HG02678 (cell line): ENCODE data around the gene SHC4.
"Not testable (repeated sequence)": the region's sequence is repeated elsewhere in the genome, so short reads cannot be mapped to it uniquely, and the experiment has no call there.

Experiments used
- ATAC-seq: cut with Tn5 transposase; IDR thresholded peaks from one replicate; pipeline ENCODE4 v1.9.1; 2021; ENCODE audit warnings: mild to moderate bottlenecking, moderate library complexity; ENCODE audit not compliant: unreplicated experiment

SHC4 gene

DNA sequence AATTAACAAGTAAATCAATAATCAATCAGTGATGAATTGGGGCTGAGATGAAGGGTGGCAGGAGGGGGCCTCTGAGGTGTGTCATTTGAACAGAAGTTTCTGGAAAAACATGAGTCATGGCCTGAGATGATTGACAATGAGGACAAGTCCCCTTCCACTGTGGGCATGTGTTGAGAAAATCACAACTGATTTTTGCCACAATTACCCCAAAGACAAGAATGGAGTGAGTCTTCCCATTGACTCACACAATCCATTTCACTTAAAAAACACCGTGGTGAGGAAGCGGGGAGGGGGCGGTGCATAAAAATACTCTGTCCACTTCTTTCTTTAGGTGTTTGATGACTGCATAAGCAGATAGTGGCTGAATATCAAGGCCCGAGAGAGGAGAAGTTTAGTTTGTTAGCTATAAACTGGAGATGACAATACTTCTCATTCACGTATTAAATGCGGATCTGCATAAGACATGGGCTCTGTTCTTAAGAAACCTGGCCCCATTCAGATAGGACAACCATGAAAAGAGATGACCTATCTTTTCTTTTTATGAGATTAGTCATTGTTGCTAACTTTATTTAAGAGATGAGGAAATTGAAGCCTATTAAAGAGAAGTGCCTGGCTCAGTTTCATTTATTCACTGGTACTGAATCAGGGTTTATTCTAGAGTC lies 34.7 kb downstream of the SHC4 start:
- no peak for ATAC-seq

DNA sequence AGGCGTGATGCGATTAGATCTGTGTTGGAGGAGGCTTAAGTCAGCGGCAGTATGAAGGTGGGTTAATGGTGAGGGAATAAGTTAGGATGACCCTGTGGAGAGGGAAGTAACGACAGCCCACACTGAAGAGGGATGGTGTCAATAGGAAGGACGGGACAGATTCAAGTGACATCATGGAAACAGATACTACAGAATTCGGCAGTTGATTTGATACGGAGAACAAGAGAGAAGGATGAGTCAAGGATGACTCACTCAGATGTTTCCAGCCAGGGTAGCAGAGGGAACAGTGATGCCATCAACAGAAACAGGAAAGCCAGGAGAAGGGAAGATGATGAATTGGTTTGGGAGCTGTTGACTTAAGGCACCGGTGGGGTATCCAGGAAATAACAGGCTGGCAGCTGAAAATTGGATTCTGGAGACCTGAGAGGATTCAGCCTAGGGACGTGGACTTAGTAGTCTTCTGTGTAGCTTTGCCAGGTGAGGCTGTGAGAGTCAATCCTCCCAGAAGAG lies 38.0 kb downstream of the SHC4 start:
- ATAC-seq = no peak

DNA sequence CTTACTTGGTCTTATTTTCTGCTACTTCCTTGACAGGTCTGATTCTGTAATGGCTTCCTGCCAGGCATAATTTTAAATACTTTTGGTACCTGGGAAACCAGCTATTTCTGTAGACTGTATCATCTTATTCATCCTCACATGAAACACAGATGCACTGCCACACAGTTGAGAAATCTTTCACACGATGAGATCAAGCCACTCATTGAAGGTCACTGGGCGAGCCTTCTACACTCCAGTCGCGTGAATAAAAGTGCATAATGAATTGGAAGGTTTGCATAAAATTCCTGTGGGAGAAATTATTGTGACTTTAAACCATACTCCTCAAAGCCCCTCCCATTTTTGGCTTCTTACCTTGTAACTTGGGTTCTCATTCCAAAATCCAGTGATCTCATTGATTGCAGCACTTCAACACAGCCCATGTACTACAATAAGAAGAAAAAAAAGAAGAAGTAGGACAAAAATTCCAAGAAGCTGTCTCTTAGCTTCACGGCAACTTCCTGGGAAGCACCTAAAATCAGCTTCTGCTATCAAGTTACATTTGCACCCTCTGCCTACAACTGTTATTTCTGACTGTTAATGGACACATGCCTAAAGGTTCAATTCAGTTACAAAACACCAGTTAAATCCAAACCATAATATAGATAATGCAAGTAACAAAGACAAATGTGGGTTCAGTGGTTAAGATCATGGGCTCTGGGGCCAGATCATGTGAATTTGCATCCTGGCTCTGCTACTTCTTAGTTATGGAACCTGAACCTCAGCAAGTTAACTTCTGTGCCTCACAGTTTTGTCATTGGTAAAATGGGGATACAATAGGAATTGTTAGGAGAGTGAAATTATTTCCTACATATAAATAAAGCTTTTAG lies 39.0 kb downstream of the SHC4 start:
- ATAC-seq = no peak

DNA sequence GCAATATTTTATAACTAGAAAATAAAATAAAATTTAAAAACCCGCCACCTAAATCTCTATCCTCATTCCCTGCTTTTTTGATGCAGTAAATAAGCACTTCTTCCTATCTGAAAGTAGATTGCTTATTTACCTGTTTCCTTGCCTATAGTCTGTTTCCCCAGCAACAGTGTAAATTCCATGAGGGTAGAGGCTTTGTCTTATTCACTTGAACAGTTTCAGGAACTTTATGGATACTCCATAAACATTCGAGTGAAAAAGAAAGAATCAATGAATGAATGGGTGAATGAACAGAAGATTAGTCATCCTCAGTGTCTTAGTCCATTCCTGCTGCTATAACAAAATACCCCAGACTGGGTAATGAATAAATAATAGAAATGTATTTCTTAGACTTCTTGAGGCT lies 41.7 kb downstream of the SHC4 start:
- no peak for ATAC-seq

DNA sequence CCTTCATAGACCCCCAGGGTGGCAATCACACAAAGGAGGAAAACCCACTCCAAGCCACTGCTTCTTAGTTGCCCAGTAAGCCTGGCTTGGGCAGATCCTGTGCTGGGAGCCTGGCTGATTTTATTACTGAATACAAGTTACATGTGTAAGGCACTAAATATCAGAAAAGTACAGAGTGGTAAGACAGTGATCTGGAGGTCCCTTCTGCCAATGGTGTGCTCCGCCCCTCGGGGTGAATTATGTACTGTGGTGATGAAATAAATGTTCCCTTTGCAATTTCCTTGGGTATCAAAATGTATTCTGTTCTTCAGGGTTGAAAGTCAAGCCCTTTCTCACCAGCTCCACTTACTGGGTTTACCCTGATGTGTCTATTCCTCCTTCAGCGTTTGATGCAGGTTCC lies 47.0 kb downstream of the SHC4 start:
- no peak for ATAC-seq

DNA sequence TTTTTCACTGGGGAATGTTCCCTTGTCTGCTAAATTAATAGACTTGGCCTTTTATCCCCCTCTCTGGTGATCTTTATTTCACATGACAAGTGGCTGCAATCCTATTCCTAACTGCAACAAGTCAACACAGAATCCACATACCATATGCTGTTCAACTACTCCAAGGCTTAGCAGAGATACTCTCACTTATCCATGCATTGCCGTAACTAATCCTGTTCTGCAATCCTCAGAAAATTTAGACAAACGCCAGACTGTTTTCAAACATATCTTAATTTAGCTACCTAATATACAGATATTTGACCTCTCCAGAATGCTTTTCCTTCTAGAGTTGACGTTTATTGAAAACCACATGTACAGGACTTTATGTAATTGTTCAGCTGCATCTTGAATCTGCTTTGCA lies 47.9 kb downstream of the SHC4 start:
- ATAC-seq = no peak

DNA sequence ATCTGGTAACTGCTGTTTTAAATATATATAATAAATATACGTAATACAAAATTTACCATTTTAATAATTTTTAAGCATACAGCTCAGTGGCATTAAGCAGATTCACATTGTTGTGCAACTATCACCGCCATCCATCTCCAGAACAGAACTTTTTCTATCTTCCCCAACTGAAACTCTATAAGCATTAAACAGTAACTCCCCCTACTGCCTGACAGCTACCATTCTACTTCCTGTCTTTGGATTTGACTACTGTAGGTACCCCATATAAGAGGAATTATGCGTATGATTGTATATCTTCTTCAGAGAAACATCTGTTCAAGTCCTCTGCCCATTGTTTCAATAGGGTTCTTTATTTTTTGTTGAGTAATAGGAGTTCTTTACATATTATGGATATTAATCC lies 49.0 kb downstream of the SHC4 start:
- ATAC-seq = no peak

DNA sequence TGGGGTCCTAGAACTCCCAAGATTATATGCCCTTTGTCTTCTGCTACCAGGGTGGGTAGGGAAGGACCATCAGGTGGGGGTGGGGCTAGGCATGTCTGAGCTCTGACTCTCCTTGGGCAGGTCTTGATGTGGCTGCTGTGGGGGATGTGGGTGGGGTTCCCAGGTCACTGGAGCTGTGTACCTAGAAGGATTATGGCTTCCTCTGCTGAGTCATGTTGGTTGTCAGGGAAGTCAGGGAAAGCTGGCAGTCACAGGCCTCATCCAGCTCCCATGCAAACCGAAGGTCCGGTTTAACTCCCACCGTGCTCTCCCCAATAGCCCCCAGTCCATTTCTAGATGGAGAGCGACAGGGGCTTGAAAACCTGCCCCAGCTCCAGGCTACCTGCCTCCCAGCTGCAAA lies 50.6 kb downstream of the SHC4 start:
- no peak for ATAC-seq

DNA sequence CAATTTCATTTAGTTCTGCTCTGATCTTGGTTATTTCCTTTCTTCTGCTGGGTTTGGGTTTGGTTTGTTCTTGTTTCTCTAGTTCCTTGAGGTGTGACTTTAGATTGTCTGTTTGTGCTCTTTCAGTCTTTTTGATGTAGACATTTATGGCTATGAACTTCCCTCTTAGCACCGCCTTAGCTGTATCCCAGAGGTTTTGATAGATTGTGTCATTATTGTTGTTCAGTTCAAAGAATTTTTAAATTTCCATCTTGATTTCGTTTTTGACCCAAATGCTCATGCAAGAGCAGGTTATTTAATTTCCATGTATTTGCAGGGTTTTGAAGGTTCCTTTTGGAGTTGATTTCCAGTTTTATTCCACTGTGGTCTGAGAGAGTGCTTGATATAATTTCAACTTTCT lies 53.2 kb downstream of the SHC4 start:
- ATAC-seq = not testable (repeated sequence)

DNA sequence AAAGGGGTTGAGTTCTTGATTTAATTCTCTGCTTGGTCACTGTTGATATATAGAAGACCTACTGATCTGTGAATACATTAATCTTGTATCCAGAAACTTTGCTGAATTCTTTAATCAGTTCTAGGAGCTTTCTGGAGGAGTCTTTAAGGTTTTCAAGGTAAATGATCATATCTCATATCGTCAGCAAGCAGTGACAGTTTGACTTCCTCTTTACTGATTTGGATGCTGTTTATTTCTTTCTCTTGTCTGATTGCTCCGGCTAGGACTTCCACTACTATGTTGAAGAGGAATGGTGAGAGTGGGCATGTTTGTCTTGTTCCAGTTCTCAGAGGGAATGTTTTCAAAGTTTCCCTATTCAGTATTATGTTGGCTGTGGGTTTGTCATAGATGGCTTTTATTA lies 54.4 kb downstream of the SHC4 start:
- not testable (repeated sequence) for ATAC-seq

DNA sequence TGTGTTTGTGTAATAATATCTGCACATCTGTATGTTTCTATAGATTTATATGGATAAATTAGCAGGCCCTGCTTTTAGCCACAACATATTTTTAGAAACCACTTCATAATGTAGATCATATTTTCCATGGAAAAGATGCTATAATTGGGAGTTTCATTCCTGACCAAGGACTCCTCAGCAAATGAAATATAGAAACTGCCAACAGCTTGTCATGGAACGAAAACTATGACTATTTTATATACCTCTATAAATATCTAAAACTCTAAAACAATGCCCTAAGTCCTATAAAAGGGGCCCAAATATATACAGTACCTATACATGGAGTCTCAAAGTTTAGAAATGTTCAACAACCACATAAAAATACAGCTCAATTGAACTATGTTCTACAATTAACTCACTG lies 57.9 kb downstream of the SHC4 start:
- ATAC-seq = no peak

DNA sequence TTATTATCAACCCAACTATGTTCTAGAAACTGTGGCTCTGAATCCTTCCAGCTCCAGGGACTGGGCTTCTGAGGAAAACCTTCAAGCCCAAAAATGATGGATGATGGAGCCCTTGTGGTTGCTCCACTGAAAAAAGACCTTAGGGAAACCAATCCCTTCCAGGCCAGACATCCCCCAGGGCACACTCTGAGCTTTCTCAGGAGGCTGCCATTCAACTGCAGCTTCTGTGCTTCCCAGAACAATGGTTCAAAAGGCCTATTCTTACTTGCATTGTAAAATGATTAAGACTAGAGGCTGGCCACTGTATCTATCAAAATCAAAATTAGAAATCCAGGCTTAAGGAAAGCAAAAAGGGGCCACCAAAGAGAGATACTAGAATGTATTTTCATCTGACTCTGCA lies 58.5 kb downstream of the SHC4 start:
- ATAC-seq = no peak

DNA sequence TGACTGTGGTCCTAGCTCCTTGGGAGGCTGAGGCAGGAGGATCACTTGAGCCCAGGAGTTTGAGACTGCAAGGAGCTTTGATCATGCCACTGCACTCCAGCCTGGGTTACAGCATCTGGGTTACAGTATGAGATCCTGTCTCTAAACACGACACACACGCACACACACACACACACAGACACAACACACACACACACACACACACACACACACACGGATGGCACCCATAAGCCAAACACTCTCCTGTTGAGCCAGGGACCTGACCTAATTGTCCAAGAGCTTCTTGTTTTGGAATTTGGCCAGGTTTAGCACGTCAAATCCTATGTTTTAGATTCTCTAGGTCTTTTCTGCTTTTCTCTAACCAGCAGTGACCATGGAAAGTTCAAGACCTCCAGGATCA lies 59.0 kb downstream of the SHC4 start:
- no peak for ATAC-seq

DNA sequence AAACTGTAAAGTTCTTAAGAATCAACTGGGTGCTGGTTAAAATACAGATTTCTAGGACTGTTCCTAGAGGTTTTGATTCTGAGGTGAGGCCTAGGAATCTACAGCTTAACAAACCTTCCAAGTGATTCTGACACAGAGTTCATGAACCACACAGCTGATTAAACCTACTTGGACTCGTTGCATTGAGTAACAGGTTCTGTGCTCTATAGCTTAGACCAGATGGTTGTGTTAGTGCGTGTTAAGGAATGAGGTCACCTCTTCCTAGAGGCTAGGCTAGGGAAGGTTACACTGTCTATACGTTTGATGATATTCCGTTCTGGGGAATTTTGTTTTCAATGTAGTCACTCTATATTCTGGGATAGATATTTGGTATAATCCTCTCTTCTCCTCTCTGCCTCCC lies 63.9 kb downstream of the SHC4 start:
- no peak for ATAC-seq

DNA sequence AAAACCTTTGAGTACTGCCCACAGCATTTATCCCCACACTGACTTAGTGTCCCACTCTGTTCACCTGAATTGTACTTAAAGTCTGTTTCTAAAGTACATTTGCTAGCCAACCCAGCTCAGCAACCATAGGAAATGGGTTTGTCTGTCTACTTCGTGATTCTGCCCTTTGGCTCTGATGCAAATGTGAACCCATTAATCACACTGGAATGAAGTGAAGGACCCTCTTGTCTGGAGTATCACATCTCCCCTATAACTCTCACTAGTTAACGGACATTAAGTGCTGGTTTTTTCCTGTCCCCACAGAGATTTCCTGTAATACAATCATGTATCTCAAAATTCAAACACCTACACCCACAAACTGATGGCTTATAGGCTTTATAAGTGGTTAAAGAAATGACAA lies 65.3 kb downstream of the SHC4 start:
- no peak for ATAC-seq

DNA sequence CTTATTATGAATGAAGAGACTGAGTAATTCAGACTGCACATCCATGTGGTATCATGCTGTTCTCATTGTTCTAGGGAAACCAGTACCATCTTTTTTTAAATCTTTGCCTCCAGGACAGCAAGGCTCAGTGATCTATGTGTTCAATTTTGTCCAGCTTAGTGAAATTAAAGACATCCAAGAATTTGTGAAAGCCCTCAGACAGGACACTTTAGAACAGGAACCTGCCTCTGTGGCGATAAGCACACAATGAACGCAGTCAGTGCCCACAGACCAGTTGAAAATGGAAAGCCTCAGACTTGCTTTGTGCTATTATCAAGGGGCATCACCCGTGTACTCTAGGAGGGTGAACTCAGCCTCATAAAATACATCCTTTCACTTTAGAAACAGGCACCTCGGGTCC lies 65.7 kb downstream of the SHC4 start:
- ATAC-seq = no peak

DNA sequence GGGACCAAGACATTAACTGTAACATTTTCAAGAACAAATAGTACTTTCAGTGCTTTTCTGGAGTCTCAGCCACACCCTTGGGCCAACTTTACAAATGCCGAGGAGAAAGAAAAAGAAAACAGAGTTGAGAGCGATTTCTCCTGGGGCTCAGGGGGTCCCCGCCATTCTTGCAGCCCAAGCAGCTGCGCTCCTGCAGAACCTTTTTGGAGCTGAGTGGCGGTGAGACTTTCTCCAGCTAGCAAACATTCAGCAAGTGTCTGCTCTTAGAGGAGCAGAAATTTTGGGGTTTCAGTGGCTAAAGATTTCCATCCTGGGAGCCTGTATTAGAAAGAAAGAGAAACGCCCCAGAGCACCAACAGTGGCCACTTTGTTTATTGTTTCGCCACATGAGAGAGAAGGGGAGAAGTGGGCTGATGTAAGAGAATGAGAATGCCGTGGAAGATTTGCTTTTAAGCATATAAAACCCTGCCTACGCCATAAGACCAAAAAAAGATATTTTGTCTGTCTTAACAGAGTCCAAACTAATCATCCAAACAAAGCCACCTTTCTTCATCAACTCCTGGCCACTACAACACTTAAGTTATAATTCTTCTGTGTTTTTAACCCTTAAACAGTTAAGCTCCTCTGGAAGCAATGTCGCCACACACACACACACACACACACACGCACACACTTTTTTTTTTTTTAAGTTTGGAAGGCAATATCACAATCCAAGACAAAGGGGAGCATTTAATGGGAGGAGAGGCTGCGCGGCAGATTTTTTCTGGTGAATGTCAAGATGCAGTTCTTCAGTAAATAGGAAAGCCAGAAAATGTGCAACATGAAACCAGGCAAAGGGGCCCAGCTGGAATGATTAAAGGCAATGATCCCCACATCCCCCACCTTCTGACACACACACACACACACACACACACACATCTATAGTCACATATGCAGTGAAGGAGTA lies 66.6 kb downstream of the SHC4 start:
- ATAC-seq = no peak

DNA sequence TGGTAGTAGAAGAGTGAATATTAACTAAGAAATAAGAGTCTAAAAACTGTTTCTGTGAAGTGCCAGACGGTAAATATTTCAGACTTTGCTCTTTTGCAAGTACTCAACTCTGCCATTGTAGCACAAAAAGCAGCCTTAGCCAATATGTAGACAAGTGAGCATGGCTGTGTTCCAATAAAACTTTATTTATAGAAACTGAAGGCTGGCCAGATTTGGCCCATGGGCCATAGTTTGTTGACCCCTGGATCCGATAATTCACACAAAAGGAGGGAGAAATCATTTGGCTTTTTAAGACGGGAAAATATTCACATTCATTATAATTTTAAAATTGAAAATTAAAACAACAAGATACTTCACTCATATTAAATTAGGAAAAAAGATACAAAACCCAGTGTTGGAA lies 70.4 kb downstream of the SHC4 start:
- no peak for ATAC-seq

DNA sequence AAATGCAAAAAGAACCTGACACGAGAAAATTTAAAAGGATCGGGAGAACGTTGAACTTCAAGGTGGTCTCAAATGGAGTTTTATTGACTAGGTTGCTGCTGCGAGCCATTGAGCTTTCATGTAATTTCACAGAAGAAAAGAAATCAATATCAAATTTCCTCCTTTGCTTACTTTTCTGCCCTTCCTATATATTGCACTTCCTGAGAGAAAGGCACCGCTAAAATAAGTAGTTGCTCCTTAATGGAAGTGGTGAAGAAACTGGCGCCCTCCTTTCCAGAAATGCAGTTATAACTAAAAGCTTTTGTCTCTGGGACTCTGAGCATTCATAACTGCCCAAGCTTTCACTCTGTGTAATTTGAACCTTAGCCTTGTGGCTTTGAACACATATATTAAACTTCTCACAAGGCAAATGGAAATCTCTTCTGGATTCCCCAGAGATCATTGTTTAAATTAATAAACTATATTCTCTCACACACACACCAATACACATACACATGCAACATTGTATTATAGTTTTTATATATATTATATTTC lies 72.4 kb downstream of the SHC4 start:
- ATAC-seq = no peak

DNA sequence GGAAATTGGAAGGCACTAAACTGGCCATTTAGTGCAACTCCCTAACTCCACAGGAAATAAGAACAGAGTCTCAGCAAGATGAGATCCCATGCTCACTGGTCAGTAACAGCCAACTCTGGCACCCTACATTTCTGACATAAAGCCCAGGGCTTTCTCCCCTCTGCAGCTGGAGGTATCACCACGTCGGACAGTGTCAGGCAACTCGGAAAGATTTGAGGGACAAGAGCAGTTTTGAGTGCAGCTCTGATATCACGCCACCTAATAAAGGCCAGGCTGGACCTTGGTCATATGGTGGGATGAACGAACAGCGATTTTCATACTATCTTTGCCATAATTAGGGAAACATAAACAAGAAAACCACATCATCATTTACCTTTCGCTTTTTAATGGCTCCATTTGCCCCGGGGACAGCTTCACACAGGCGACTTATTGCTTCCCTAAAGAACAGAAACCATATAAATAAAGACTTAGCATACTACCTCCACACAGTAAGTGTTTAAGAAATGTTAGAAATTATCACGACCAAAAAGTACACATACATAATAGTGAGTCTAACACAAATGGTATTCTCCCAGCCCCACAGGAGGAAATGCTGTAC lies 73.2 kb downstream of the SHC4 start:
- no peak for ATAC-seq

DNA sequence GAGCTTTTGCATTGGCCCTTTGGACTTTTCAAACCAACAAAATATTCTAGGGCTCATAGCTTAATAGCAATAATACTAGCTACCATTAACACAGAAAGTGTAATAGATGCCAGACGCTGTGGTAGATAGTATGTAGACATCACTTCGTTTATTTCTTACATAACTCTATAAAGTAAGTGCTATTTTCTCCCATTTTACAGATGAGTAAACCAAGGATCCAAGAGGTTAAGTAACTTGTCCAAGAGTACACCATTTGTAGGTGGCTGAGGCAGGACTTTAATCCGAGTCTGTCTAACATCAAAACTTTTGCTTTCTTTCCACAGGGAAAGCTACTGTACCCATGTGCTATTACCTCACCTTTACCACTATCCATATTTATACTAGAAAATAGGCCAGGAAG lies 73.8 kb downstream of the SHC4 start:
- no peak for ATAC-seq
